DMS153 (cell line): ENCODE data around the gene TUT4.
A peak's percentile ranks its signal among the peaks of the same experiment; 100 is the strongest.

Experiments used
- DNase-seq: peaks from one replicate; lab custom pipeline; 2025; lab: John Stamatoyannopoulos, UW

TUT4 gene

DNA sequence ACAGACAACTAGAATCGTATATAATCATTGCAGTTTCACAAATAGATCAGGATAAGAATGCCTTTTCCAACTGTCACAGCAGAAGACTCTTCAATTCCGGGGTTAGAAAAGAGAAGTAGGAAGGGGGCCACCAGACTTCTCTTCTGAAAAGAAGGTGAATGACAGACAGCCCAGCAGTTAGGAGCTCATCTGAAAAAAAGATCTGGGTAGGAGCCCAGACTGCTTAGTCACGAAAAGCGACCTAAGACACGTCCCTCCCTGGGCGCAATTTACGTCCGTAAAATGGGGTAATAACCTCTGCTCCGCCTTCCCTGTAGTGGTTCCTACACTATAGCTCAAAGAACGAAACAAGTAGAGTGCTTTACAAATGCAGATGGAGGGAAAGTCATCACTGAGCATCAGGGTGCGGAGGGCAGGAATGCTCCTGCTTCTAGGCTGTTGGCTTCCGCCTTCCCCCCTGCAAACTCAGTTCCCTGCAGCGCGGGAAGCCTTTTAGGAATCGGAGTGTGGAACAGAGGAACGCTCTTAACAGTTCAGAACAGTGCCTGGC lies 149.3 kb downstream of the TUT4 start:
- DNase-seq = peak; percentile 17

DNA sequence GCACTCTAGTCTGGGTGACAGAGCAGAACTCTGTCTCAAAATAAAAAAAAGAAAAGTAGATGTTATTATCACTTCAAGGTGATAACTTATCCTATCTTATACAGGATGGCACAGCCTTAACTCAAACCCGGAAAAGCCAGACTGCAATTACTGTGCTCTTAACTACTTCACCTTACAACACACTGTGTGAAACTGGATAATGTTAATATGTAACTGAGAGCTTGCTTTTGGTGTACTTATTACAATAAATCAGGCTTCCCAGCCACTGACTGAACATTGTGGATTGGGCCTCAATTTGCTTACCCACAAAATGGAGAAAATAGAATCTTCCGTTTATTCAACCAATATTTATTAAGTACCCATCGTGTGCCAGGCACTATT lies 150.0 kb downstream of the TUT4 start:
- no peak for DNase-seq

DNA sequence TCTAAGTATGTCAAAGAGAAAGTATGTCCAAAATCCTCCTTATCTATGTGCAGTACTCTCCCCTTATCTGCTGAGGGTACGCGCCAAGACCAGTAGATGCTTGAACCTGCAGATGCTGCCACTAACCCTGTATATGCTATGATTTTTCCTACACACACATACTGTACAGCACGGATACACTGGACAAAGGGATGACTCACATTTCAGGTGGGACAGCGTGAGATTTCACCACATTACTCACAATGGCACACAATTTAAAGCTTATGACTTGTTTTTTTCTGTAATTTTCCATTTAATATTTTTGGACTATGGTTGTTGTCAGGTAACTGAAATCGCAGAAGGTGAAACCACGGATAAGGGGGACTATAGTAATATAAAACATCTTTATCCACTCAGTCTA lies 152.8 kb downstream of the TUT4 start:
- no peak for DNase-seq

DNA sequence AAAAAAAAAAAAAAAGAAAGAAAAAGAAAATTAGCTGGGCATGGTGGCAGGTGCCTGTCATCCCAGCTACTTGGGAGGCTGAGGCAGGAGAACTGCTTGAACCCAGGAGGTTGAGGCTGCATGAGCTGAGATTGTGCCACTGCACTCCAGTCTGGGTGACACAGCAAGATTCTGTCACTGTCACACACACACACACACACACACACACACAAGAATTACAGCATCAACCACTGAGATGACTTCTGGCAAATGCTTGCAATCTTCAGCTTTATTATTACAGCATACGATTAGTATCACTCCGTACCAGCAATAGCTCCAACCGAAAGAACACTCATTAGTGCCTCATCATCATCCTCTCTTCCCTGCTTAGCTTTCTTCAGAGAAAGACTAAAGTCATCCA lies 153.3 kb downstream of the TUT4 start:
- no peak for DNase-seq

DNA sequence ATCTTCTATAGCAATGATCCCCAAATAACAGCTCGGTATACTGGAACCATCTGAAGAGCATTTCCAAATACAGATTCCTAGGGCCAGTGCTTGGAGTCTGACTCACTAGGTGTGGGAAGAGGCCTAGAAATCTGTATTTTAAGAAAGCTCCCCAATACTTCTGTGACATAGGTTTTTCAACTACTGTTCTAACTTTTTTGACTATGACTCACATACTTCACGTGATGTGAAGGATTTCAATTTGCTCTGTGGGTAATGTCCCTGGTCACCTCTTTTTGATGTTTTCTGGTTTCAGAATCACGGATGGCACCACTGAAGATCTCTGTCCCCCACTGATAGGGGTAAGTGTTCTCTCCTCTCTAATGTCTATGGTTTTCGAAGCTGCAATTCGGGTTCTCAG lies 159.7 kb downstream of the TUT4 start:
- DNase-seq = no peak

DNA sequence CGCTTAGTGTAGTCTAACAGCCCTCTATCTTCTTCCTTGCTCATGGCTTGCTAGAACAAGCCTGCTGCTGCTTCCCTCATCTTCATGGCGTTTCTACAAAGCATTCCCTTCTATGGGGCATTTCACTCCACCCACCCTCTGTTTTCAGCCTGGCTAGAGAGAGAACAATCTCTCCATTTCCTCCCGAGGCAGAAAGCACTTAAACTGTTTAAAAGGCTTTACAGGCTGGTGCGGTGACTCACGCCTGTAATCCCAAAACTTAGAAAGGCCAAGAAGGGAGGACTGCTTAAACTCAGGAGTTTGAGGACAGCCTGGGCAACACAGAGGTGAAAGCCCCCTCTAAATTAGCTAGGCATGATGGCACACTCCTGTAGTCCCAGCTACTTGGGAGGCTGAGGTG lies 166.4 kb downstream of the TUT4 start:
- no peak for DNase-seq

DNA sequence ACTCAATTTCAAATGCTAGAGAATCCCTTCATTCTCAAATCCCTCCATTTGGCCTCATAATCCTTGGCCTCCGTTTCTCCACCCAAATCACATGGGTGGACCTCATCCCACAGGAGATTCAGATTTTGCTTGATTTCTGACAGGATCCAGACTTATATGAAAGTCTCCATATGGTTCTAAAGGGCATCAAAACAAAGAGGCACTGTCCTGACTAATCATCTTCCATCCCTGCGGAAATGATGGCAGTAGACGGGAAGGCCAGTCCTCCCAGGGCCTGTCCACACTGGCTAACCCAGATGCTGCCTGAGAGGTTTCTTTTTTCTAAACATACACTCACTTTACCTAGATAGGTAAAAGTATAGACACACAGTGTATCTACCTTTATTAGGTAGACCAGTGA lies 167.5 kb downstream of the TUT4 start:
- no peak for DNase-seq
